Effector CD8-positive, alpha-beta T cell (primary cell): ENCODE results near the gene CNST.
A peak's percentile ranks its signal among the peaks of the same experiment; 100 is the strongest.
"Not testable (repeated sequence)": the region's sequence is repeated elsewhere in the genome, so short reads cannot be mapped to it uniquely, and the experiment has no call there.

Experiments used
- DNase-seq: peaks from one replicate; lab custom pipeline; 2025; lab: John Stamatoyannopoulos, UW

CNST gene

DNA sequence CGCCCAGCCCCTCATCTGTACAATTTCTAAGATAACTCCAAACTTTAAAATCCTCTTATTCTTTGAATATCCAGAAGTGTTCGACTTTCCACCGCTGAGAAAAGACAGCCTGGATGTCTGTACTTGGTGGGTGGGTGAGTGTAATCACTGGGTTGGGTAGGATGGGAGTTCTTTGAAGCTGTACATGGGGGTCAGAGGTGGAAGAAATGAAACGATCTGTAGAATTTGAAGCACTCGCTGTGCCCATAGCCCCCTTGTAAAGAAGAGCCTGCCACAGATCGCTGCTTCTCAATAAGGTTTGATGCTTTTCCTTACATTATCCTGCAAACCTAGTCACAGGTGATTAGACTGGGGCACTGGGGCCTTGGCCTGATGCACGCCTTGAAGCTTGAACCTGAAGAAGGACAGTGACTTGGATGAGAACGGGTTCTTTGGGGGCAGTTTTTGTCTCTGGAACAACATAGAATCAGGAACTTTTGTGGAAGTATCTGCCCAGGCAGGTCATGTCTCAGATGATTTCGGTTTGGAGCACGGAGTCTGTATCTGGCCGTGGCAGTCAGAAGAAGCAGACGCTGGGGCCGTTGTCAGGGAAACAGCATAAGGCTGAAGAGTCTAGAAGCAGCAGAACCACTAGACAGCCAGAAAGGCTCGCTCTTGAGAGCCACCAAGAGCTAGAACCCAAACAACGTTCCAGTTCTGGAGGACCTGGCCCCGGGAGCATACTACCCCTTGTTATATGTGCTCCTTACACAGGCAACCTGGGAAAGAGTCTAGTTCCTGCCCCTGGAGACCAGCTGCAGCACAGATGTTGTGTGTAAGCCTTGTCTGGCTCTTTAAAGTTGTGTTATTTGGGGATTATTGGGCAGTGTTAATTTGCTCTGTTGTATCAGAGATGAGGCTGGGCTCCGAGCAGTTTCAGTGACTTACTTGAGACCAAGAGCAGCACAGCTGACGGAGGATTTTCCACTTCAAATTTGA lies 112.8 kb downstream of the CNST start:
- no peak for DNase-seq

DNA sequence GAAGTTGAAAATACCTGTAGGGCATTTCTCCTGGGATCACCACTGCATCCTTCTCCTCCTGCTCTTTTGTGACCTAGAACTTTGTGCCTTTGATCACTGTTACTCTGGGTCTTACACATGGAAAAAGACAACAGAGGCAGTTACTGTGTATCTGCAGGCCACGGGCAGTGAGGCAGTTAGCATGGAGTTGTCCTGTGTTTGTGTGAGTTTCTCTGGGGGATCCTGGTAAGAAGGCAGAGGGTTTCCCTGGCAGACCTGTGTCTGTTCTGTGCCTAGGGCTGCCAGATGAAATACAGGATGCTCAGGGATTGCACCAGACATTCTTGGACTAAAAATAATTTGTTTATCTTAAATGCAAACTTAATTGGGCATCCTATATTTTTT lies 113.5 kb downstream of the CNST start:
- no peak for DNase-seq

- no peak for DNase-seq
Observed at GRCh38 chr1:246680190-246680589, 113.9 kb downstream of the CNST start.

DNA sequence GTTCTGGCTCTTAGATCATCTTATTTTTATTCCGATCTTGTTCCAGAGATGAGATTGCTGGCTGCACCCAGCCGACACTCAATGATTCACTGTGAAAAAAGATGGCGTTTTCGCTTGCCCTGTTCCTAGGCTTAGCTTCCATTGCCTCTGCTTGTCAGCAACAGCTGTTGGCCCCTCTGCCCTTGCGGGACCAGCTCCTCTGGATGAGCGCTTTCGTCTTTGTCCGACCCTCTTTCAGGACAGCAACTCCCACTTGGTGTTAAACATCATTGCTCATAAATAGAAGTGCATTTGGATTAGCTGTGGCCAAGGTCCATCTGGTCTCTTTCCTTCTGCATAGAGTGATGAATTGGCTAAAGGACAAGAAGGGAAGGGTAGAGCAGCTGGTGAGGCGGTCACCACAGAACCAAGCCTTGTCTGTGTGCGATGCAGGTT lies 114.5 kb downstream of the CNST start:
- DNase-seq: no peak

- DNase-seq: no peak
Observed at GRCh38 chr1:246681900-246682895, 115.9 kb downstream of the CNST start.

DNA sequence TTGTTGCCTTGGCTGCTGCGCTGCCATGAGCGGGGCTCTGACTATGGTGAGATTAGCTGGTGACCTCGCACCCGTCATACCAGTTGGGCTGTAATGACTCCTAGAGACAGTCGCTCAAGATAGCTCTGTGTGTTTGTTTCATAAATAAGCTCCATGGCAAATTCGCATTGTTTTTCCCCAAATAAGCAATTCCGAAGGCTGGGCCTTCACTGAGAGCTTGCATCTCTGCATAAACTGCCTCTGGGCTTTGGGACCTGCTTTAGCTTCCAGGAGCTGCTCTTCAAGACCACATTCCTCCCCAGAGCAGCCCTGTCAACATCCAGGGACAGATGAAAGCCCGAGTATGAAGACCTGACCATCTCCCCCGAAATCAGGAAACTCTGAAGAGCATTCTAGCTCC lies 117.3 kb downstream of the CNST start:
- DNase-seq: no peak

DNA sequence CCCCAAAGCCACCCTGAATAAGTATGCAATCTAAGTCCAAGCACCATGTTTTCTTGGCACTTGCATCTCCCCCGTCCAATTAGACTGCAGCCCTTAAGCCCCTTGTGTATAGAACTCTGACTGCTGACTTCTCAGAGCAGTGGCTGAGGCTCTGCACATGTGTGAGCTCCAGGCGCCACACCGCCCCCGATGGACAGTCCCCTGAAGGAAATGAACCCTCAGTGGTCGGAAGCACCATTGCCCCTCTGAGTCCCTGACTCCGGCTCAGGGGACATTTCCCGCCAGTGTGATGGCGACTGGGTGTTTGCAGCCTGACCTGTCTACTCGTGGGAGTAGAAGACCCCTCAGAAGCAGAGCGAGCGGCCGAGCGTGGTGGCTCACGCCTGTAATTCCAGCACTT lies 120.7 kb downstream of the CNST start:
- no peak for DNase-seq

GRCh38 chr1:246689409-246690008 lies 123.3 kb downstream of the CNST start:
- DNase-seq: peak; percentile 7

DNA sequence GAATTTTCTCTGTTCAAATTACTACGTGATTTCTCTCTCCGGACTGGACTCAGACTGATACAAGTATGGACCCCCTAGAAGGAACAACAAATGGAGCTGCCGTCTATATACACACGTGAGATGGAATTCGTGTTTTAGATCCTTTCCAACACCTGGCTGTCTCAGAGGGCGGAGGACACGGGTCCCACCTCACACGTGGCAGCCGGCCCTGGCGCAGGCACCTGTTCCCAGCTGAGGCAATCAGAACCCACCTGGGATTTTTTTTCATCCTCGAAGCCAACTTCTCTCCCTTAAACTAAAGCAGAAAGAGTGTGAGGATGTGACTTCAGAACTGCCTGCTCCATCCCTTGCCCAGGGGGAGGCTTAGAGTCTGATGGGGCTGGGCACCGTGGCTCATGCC lies 123.8 kb downstream of the CNST start:
- DNase-seq: no peak

DNA sequence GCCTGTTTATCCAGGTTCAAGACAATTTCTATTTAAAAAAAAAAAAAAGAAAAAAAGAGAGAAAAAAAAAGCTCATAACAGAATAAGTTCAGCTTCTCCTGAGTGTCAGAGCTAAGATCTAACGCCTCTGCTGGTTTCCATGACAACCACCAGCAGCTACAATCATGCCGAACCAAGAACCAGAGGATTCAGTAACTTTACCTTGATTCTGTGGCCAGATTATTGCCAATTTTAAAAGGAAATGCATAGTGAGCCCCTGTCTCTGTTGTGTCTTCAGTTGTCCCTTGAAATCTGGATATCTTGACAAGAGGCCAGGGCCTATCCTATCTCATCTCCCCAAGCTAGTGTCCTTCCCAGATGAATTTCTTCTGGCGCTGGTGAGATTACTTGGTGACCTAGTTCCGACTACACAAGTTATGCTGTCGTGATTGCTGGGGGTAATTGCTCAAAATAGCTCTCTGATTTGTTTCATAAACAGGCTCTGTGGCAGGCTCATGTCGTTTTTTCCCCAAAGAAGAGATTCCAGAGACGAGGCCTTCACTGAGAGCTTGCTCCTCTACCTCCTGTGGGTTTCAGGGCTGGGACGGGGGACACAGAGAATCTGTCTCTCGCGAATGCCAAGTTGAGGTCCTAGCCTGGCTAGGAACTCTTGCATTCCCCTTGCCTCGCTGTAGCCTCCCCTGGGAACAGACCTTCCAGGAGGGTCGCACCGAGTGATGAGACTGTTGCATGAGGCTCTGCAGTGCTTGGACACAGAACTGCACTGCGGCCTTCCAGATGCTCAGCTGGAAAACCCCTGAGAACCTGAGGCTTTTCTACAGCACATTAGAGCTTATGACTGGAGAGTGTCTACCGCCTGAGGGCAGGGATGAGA lies 125.6 kb downstream of the CNST start:
- no peak for DNase-seq

GRCh38 chr1:246694213-246694895 lies 128.1 kb downstream of the CNST start:
- not testable (repeated sequence) for DNase-seq

DNA sequence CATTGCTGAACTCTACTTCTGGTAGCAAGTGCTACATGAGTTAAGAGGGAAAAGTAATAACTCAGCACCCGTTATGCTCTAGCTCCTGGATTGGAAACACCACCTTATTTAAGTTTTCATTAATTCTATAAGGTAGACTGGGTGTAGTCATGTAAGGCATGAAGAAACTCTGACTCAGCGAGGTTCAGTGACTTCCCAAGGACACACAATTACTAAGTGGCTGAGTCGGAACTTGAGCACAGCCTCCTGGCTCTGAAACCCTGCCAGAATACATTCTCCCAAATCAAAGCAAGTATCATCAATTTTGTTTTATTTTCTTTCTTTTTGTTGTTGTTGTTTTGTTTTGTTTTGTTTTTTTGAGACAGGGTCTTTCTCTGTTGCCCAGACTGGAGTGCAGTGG lies 128.9 kb downstream of the CNST start:
- DNase-seq: no peak

GRCh38 chr1:246695666-246696065 lies 129.4 kb downstream of the CNST start:
- DNase-seq: no peak

DNA sequence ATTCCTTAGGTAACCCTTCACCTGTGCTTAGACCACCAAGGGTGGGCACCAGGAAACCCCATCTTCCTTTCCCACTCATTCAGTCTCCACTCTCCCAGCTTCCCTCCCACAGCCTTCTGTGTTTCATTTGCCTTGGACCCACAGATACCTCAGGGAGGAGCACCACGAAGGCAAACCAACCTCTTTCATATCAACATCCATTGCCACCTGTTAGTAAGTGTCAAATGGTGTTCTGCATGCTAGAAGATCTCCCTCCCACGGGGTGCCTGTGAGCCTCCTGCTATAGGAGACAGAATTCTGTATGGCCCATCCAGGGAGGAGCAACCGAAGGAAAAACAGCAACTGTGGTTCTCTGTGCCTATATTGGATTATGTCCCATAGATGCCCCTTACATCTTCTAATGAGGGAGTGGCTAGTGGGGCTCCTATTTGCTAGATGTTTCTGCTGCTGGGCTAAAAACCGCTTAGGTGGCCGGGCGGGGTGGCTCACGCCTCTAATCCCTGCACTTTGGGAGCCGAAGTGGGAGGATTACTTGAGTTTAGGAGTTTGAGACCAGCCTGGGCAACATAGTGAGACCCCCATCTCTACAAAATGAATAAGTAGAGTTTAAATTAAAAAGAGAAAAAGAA lies 132.3 kb downstream of the CNST start:
- no peak for DNase-seq

GRCh38 chr1:246699095-246699735 lies 133.0 kb downstream of the CNST start:
- DNase-seq: peak; percentile 57

DNA sequence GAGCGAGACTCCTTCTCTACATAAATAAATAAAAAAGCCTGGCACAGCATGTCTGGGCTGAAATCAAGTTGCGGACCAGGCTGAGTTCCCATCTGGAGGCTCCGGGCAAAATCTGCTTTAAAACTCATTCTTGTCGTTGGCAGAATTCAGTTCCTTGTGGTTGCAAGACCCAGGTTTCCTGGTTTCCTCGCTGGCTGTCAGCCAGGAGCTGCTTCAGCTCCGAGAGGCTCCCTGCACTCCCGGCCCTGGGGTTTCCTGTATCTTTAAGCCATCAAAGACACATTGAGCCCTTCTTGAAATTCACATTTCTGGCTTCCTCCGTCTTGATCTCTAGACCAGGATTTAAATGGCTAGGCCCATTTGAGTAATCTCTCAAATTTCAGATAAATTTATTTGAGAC lies 137.3 kb downstream of the CNST start:
- no peak for DNase-seq

GRCh38 chr1:246705368-246705767 lies 139.1 kb downstream of the CNST start:
- DNase-seq: no peak

- DNase-seq: no peak
Observed at GRCh38 chr1:246708166-246708565, 141.9 kb downstream of the CNST start.

DNA sequence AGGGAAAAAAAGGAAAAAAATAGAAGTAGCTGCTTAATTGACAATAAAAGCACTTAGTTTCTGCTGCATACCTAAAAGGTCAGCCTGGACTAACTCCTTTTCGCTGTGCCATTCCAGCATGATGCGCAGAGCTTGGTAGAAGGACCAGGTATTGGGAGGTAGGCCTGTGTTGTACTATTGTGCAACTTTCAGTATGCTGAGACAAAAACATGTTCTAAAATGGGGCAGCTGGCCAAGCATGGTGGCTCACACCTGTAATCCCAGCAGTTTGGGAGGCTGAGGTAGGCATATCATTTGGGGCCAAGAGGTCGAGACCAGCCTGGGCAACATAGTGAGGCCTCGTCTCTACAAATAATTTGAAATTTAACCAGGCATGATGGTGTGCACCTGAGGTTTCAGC lies 142.9 kb downstream of the CNST start:
- no peak for DNase-seq

GRCh38 chr1:246709835-246710234 lies 143.6 kb downstream of the CNST start:
- DNase-seq: no peak
